Posterior vena cava (tissue), 2 donors: Measurements from ENCODE around the gene ZNF732. TPM values are rescaled to one million over a fixed set of nuclear protein-coding genes. Genes with fewer than 3 reads are reported as not detected.
"Not testable (repeated sequence)": the region's sequence is repeated elsewhere in the genome, so short reads cannot be mapped to it uniquely, and the experiment has no call there.

Experiments used
- DNase-seq: peaks from one replicate; pipeline ENCODE4 v3.0.0-alpha.2; 2020; ENCODE audit warnings: low spot score
- intact Hi-C, 2 donors: fragments of 100-400 bp; cut with DNase I; formaldehyde crosslinking; loops; one replicate each; pipeline versions ENCODE4 v1.14.1 to v1.14.2; 2022 to 2023
- long read RNA-seq, 2 donors: library from polyadenylated mRNA; unstranded; transcript quantifications; one replicate each; pipeline ENCODE4 v2.0.0, GENCODE V29; 2020 to 2021
- total RNA-seq, 2 donors: library from RNA; stranded (reverse); fragmentation: NEBNext Ultra II Directional; extraction: Animal tissue kit (Norgen Biotek cat#: 25700); gene quantifications; one replicate each; pipeline ENCODE4 v1.2.1, GENCODE V29; 2021
- donor health status: DM: yes; HTN: yes; CAD: no.
- donor health status: DM: yes; HTN: yes; CAD: no.

Gene ZNF732
- total RNA-seq: under 1 TPM; 0.19 to 0.23 TPM
- long read RNA-seq, donor 1: 0 reads
- long read RNA-seq, donor 2: 0 reads

GRCh38 chr4:304969-305680 lies at the start of gene ZNF732:
Gene ZNF732, minus strand, starts transcription at chr4:305474. Its CDS starts 164 bp downstream, at chr4:305310.
- intact Hi-C loops: no loop called here
- DNase-seq: peak; percentile 75

GRCh38 chr4:340011-340410 lies 34.7 kb upstream of the ZNF732 start:
- no peak for DNase-seq
- intact Hi-C loops: no loop called here

GRCh38 chr4:338759-339097 lies 33.5 kb upstream of the ZNF732 start:
- intact Hi-C loops: no loop called here
- DNase-seq: no peak

- DNase-seq: peak; percentile 85
- intact Hi-C loops: no loop called here
These were observed 32.9 kb upstream of the ZNF732 start for GRCh38 chr4:337932-338758.

- intact Hi-C loops: no loop called here
These were observed 32.1 kb upstream of the ZNF732 start, which contains the start of gene ZNF141 for GRCh38 chr4:337143-337931. Gene ZNF141, plus strand, starts transcription at chr4:337814. Its CDS starts 170 bp downstream, at chr4:337984.

GRCh38 chr4:336893-337142 lies 31.5 kb upstream of the ZNF732 start:
- DNase-seq: peak; percentile 82
- intact Hi-C loops: no loop called here

More at GRCh38 chr4:337143-337931, 32.1 kb upstream of the ZNF732 start, which contains the start of gene ZNF141:
- DNase-seq: peak; percentile 98

- no peak for DNase-seq
- intact Hi-C loops: no loop called here
These were observed 31.0 kb upstream of the ZNF732 start for GRCh38 chr4:336099-336892.

- no peak for DNase-seq
- intact Hi-C loops: no loop called here
These were observed 30.2 kb upstream of the ZNF732 start for GRCh38 chr4:335515-335914.

- intact Hi-C loops: no loop called here
- no peak for DNase-seq
These were observed 23.5 kb upstream of the ZNF732 start for GRCh38 chr4:328729-329128.

- intact Hi-C loops: no loop called here
- no peak for DNase-seq
These were observed 9.1 kb upstream of the ZNF732 start for GRCh38 chr4:314296-314903.

GRCh38 chr4:309807-310206 lies 4.5 kb upstream of the ZNF732 start:
- intact Hi-C loops: no loop called here
- no peak for DNase-seq

GRCh38 chr4:306551-306961 lies 1.3 kb upstream of the ZNF732 start:
- DNase-seq: no peak
- intact Hi-C loops: no loop called here

GRCh38 chr4:304516-304915 lies 758 bp downstream of the ZNF732 start:
- intact Hi-C loops, DNase-seq: not testable (repeated sequence)

GRCh38 chr4:302381-302780 lies 2.9 kb downstream of the ZNF732 start:
- intact Hi-C loops: no loop called here
- no peak for DNase-seq

GRCh38 chr4:294732-295131 lies 10.5 kb downstream of the ZNF732 start:
- intact Hi-C loops: no loop called here
- no peak for DNase-seq

GRCh38 chr4:288891-289290 lies 16.4 kb downstream of the ZNF732 start:
- intact Hi-C loops: no loop called here
- DNase-seq: no peak

GRCh38 chr4:273309-274017 lies 31.8 kb downstream of the ZNF732 start:
- intact Hi-C loops: no loop called here
- no peak for DNase-seq

- intact Hi-C loops: no loop called here
- no peak for DNase-seq
These were observed 33.7 kb downstream of the ZNF732 start for GRCh38 chr4:271492-272103.
